GM18498 (cell line): Measurements from ENCODE around the gene RGS12.

Experiments
- ATAC-seq: cut with Tn5 transposase; IDR thresholded peaks from one replicate; pipeline ENCODE4 v1.9.1; 2021; ENCODE audit warnings: mild to moderate bottlenecking, moderate library complexity; ENCODE audit not compliant: unreplicated experiment

RGS12 gene

DNA sequence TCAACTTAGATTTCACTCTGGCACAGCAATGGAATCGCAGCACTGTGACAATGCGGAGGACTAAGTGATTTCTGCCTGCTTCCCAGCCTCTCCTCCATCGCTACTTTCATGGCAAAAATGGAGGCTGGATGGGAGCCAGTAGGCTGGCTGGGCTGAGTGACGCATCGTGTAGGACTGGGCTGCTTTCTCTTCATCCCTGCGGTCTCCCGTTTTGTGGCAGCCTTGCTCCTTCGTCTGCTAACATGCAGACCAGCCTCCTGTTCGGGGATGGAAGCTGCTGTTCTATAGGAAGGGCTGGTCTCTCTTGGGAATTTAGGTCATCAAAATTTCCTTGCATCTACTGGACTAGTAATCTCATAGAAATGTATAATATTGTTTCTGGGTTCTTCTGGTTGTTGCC is 15.8 kb upstream of the RGS12 start:
- ATAC-seq: no peak

GRCh38 chr4:3280466-3280865 is 12.4 kb upstream of the RGS12 start:
- no peak for ATAC-seq

- no peak for ATAC-seq
Observed at GRCh38 chr4:3283483-3283882, 9.3 kb upstream of the RGS12 start.

- no peak for ATAC-seq
Observed at GRCh38 chr4:3283916-3284315, 8.9 kb upstream of the RGS12 start.

- ATAC-seq: no peak
Observed at GRCh38 chr4:3284734-3285557, 7.9 kb upstream of the RGS12 start.

DNA sequence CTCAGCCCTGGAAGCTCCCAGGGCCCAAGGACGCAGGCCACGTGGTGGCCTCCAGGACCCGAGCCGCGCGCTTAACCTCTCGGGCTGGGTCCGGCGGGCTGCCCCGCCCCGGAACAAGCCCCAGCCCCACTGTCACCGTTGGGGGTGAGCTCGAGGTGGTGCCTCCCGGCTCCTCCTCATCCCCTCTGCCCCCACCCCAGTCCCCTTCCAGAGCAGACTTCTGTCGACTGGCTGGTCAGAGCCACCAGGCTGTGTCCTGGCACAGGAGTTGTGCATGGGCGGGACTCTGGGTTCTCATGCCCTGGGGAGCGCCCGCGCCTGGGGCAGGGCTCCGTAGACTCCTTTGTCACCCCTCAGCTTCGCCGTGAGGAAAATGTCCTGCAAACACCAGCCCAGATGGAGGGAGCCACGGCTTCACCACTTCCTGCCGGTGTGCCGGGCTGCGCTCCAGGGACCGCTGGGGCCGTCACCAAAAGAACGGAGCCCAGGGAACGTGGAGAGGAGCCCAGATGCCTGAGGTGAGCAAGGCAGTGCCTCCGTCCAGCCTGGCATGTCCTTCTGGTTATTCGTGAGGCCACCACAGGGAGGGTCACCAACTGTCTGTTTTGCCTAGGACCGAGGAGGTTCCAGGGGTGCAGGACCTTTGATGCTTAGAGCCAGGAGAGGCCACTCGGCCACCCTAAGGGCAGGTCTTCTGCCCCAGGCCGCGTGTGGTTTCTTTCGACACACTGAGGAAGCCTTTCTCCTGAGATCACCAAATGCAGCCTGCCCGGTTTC is 7.1 kb upstream of the RGS12 start:
- ATAC-seq: peak; percentile 93

- no peak for ATAC-seq
Observed at GRCh38 chr4:3286335-3287175, 6.3 kb upstream of the RGS12 start.

DNA sequence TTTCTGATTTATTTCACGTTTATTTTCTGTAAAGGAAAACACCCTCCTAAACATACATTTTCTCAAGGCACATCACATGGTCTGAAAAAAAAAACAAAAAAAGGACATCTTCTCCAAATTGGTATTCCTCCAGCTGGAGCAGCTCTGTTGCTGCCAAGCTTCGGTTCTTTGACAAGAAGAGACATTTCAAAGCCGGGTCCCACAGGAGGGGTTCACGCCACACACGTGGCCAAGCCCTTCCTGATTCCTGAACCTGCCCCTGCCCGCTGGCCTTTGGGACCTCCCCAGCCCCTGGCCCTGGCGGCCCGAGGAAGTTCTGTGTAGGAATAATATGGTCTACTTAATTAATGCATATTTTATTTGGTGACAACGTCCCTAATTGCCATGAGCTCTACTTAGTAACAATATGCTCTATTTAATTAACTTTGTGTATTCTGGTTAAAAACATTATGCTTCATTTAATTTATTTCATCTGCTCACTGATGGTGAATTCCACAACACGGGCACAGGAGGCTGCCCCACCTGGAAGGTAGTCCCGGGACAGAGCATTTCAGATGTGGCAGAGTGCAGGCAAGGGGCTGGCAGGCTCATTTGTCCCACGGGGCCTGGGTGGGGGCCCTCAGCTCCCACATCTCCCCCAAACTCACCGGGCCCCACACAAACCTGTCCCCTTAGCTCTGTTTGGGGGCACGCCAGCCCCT is 5.4 kb upstream of the RGS12 start:
- ATAC-seq: no peak

GRCh38 chr4:3287972-3288570 is 4.8 kb upstream of the RGS12 start:
- no peak for ATAC-seq

DNA sequence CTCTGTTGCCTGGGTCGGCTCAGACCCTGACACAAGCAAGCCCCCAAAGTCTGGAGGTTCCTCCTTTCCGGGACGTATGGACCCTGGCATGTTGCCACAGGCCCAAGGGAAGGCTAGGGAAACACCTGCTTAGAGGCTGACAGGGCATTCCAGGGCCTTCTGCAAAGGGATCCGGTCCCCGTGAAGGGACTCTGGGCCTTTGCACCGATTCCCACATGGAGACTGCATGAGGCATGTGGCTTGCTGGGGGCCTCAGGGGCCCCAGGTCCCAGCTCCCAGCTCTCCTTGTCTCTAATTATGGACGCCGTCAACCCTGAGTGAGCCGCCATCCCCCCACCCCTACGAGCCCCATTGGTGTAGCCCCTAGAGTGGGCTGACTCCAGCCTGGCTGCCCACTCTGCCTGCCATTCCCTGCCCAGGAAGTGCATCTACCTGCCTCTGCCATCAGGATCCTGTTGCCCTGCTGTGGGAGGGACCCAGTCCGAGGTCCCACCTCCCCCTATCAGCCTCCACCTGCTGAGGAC is 4.2 kb upstream of the RGS12 start:
- ATAC-seq: no peak

DNA sequence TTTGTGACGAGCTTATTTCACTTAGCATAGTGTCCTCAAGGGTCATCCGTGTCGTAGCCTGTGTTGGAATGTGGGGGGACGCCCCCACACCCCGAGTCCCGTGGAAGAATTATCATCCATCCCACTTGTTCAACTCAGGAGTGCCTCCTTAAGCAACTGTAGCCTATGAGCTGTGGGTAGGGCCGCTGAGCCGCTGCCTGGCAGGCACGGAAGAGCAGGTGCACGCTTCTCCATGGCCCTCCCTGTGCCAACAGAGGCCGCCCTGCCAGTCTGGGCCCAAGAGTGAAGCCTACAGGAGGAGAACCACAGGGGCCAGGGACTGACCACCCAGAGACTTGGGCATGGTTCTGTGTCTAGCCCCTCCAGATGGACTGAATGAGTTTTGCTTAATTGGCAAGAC is 2.3 kb upstream of the RGS12 start:
- ATAC-seq: no peak

- no peak for ATAC-seq
Observed at GRCh38 chr4:3290889-3291321, 1.9 kb upstream of the RGS12 start.

DNA sequence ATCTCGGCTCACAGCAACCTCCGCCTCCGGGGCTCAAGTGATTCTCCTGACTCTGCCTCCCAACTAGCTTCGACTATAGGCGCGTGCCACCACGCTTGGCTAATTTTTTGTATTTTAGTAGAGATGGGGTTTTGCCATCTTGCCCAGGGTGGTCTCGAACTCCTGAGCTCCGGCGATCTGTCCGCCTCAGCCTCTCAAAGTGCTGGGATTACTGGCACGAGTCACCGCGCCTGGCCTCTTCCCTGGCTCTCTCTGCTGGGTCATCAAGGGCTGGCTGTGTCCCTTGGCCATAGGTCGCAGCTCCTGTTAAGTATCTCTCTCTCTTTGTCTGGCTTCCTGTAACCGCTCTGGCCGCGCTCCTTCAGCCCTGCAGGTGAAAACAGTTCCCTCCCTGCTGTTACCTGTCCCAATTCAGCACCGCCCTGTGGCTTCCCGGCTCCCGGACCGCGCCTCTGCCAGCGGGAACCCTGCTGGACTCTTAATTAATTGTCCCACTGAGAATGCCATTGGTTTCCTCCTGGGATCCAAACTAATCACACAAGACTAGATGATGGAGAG is 1.3 kb upstream of the RGS12 start:
- ATAC-seq: no peak

DNA sequence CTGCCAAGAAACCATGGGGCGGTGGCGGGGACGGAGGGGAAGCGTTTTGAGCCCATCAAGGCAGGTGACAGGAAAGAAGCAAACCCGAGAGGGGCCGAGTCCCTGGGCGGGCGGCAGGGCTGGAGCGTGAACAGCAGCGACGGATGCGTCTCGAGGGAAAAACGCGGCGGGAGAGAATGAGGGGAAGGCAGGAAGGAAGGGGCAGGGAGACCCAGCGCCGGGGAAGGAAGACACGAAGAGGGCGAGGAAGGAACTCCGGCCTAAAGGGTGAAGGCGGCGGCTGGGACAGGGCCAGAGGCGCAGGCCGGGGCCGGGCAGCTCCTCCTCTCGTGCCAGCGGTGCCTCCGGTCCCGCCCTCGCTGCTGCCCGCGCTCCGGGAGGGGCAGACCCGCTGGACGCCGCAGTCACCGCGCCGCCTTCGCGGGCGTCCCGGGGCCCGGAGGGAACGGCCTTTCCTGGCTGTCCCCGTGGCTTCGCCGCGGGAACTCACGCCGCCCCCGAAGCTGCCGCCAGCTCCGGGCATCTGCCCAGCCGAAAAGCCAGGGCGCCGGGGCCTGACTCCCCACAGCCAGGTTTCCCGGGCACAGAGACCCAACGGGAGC is 751 bp upstream of the RGS12 start:
- peak; percentile 22 for ATAC-seq

- ATAC-seq: no peak
Observed at GRCh38 chr4:3293401-3294391, 875 bp downstream of the RGS12 start.

DNA sequence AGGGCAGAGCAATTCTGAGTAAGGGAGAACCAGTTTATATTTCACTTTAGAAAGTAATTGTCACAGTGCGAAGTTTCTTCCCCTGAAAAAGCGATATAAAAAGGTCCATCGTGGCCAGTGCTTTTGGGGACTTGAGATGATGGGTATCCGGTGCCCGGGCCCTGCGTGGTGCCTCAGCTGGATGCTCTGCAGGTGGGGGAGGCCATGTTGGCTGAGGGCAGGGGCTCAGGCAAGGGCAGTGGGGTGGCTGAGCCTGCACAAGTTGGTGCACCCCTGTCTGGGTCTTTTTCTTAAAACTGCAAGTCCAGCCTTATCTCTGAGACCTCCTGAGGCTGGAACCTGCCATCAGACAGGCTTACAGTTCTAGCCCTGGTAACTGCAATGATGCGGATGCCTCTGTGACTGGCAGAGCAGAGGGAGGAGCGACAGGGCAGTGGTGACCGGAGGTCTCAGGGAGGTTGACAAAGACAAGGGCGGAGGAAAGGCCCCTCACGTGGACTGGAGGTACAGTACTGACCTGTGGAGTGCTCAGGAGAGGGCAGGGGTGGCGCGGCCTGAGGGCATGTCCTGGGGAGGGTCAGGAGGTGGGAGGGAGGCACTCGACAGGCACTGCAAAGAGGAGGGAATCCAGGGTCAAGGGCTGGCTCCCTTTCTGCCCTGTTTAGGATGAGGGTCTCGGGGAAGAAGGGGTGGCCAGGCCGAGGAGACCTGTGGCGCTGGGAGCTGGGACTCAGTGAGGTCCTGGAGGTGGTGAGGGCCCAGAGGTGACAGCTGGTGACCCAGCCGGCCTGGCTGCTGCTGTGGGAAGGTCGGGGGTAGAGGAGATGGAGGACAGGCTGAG is 1.8 kb downstream of the RGS12 start:
- ATAC-seq: no peak
